SK-N-SH (cell line): ENCODE results near the gene FAM83D. TPM values are rescaled to one million over a fixed set of nuclear protein-coding genes. Genes with fewer than 3 reads are reported as not detected.

ENCODE experiments used
- CTCF ChIP-seq: fragments of 200-600 bp; sonication (generic); IDR thresholded peaks from 2 replicates; pipeline ENCODE4 v1.6.1; 2017; ENCODE audit warnings: antibody characterized with exemption, mild to moderate bottlenecking, moderate library complexity
- IRF3 ChIP-seq: fragments of 150-350 bp; IDR thresholded peaks from 2 replicates; pipeline ENCODE4 v1.6.1; 2016; ENCODE audit warnings: mild to moderate bottlenecking, low read depth, low read length
- JUND ChIP-seq: IDR thresholded peaks from 2 replicates; pipeline ENCODE4 v1.4.0; 2012
- NFIC ChIP-seq: IDR thresholded peaks from 2 replicates; pipeline ENCODE4 v1.4.0; 2012; ENCODE audit warnings: borderline replicate concordance
- NRF1 ChIP-seq: IDR thresholded peaks from 2 replicates; pipeline ENCODE4 v1.6.1; 2012; ENCODE audit warnings: low read depth, mild to moderate bottlenecking, low read length
- PBX3 ChIP-seq: IDR thresholded peaks from 2 replicates; pipeline ENCODE4; 2012
- POLR2AphosphoS5 ChIP-seq: IDR thresholded peaks from 2 replicates; pipeline ENCODE4 v1.6.1; 2012; ENCODE audit warnings: low read depth, low read length
- REST ChIP-seq: IDR thresholded peaks from 2 replicates; pipeline ENCODE4 v1.6.1; 2012; ENCODE audit warnings: mild to moderate bottlenecking, low read depth, low read length, moderate library complexity
- USF1 ChIP-seq: IDR thresholded peaks from 2 replicates; pipeline ENCODE4 v1.4.0; 2012; ENCODE audit warnings: low read depth, borderline replicate concordance
- YY1 ChIP-seq: IDR thresholded peaks from 2 replicates; pipeline ENCODE4 v1.4.0; 2012; ENCODE audit warnings: low read depth, mild to moderate bottlenecking
- ZBTB33 ChIP-seq: IDR thresholded peaks from 2 replicates; pipeline ENCODE4 v1.4.0; 2012; ENCODE audit warnings: low read depth, borderline replicate concordance
- polyA plus RNA-seq, 3 experiments: library from polyadenylated mRNA; depleted of rRNA; stranded (reverse); fragments of >200 nt; gene quantifications; 2 replicates each; pipeline ENCODE4 v1.2.3, GENCODE V29; 2012

FAM83D gene
- polyA plus RNA-seq, 1 of the 3 experiments (the other 2 are of a cell fraction): 21.5 TPM

GRCh38 chr20:38883081-38883980 is 42.9 kb upstream of the FAM83D start (continued):
- TF ChIP-seq IRF3 (no peak), JUND (no peak), CTCF (peak; percentile 13; the same call in 1 of the 2 replicates), REST (no peak), NRF1 (no peak), POLR2AphosphoS5 (peak; percentile 75), USF1 (no peak), ZBTB33 (no peak), YY1 (no peak), NFIC (peak; percentile 89), PBX3 (peak; percentile 82)
